H1 (cell line): ENCODE measurements around the gene ASB8. TPM values are rescaled to one million over a fixed set of nuclear protein-coding genes. Genes with fewer than 3 reads are reported as not detected.

ENCODE experiments used
- CHD7 ChIP-seq: fragments of 300-600 bp; sonication (generic); IDR thresholded peaks from 2 replicates; pipeline ENCODE4 v1.7.1; 2012; ENCODE audit warnings: low read length, moderate library complexity, mild to moderate bottlenecking, inconsistent platforms; ENCODE audit not compliant: insufficient replicate concordance
- EGR1 ChIP-seq: IDR thresholded peaks from 2 replicates; pipeline ENCODE4 v1.6.1; 2011; ENCODE audit warnings: low read depth, low read length, borderline replicate concordance
- EZH2 ChIP-seq: fragments of 200-600 bp; sonication (generic); IDR thresholded peaks from 2 replicates; pipeline ENCODE4 v1.7.1; 2012; ENCODE audit warnings: low read depth, mild to moderate bottlenecking, moderate library complexity, low read length, inconsistent platforms; ENCODE audit not compliant: severe bottlenecking
- HDAC6 ChIP-seq: IDR thresholded peaks from one replicate; pipeline ENCODE4 v1.7.1; 2012; ENCODE audit warnings: low read depth, mild to moderate bottlenecking, inconsistent platforms, low read length, moderate library complexity
- POU5F1 ChIP-seq: IDR thresholded peaks from 2 replicates; pipeline ENCODE4 v1.6.1; 2011; ENCODE audit warnings: low read depth, mild to moderate bottlenecking, low read length, moderate library complexity
- SP1 ChIP-seq: IDR thresholded peaks from 2 replicates; pipeline ENCODE4 v1.6.1; 2011; ENCODE audit warnings: low read depth, low read length
- SUZ12 ChIP-seq: fragments of 200-600 bp; sonication (generic); IDR thresholded peaks from 2 replicates; pipeline ENCODE4 v1.6.1; 2012; ENCODE audit warnings: mild to moderate bottlenecking, inconsistent platforms, low read length, moderate library complexity, mixed read lengths
- TAF7 ChIP-seq: optimal IDR thresholded peaks from 2 replicates; pipeline ENCODE3; 2011; ENCODE audit warnings: low read depth, mild to moderate bottlenecking, inconsistent platforms, low read length, moderate library complexity, borderline replicate concordance
- polyA plus RNA-seq, 7 experiments: library from polyadenylated mRNA; depleted of rRNA in 3 of 7; stranded (reverse) in 5 of 7; unstranded in 2 of 7; fragments of >200 nt in 5 of 7; fragments of 200-250 nt in 2 of 7; gene quantifications; 1 replicate in 5 of 7; 2 replicates in 1 of 7; 4 replicates in 1 of 7; pipeline versions ENCODE4 v1.2.1 to v1.2.3, GENCODE V29; 2011 to 2013; ENCODE audit warnings: missing spikeins in 2 of 7, mixed read lengths in 2 of 7
- total RNA-seq: library from RNA; stranded (reverse); fragmentation: NEBNext Ultra II Directional; extraction: Animal tissue kit (Norgen Biotek cat#: 25700); gene quantifications from 2 replicates; pipeline ENCODE4 v1.2.1, GENCODE V29; 2021

The ASB8 gene
- total and polyA plus RNA-seq, 2 of the 8 experiments (the other 6 are each of a cell fraction or from before 2014, with no cell fraction given): 3.8 to 8.3 TPM

DNA sequence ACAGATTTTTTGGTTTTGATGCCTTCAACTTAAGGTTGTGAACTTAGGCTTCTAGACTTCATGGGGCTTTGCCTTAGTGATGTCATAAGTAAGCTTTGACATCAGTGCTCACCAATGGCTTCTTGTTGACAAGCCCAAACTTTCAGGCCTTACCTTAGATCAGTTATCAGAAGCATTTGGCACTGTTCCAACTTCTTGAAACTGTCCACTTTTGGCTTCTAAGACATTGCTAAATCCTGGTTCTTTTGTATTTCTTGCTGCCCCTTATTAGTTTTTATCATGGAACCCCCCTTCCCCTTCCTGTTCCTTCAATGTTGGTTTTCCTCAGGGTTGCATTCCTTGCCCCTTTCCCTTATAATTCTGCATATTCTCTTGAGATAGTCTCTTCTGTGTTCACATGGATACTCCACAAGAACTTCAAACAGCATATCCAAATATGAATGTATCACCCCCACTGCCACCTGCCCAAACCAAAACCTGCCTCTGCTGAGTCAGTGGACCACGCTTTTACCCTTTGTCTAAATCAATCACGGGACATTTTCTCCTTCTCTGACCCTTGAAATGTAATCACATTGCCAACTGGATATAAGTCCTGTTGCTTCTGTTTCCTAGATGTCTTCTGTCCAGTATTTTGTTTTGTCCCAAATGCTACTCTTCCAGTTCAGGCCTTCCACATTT is 30.2 kb downstream of the ASB8 start (continued):
- TF ChIP-seq CHD7: no peak
- no peak for TF ChIP-seq EZH2
- TF ChIP-seq POU5F1: no peak
- TF ChIP-seq HDAC6: no peak
- TF ChIP-seq EGR1: no peak
- TF ChIP-seq SUZ12: no peak
- no peak for TF ChIP-seq TAF7
- TF ChIP-seq SP1: no peak
- TF ChIP-seq, all 59 proteins: peak for 0
